ENCODE measurements around the gene ITPKB. TPM values are rescaled to one million over a fixed set of nuclear protein-coding genes. Genes with fewer than 3 reads are reported as not detected.
A peak's percentile ranks its signal among the peaks of the same experiment; 100 is the strongest.

Gene ITPKB
- total and polyA plus RNA-seq, 5 donors: 9.6 to 15.4 (median 9.9) TPM

DNA sequence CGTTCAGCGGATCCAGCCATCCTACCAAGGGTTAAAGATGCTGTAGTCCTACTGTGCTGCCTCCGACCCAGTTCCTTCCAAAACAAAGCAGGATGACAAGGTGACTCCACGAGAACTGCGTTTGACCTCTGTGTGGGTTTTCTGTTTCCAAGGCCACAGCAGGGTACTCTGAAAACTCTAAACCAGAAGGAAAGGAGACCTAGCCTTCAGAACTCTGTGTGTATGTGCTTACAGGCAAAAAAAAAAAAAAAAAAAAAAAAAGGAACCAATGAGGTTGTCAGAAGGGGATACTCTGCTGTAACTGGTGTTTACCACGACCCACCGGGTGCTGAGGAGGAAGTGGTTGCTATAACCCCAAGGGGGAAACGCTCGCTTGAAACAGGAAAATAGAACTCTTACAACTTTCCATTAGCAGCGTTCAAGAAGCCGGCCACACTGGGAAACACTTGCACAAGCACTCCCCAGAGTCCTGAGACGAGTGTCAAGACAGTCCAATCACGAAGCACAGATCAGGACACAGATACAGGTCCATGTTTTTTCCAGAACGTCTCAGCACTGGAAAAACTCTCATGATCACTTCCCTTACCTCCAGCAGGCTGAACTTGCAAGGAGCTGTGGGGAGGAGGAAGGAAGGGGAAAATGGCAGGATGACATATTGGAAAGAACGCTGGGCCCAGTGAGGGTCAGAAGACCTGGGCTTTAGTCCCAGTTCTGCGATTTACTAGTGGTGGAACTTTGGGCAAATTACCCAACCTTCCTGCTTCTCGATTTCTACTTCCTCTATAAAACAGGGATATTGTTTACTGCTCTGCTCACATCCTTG lies 64.0 kb downstream of the ITPKB start:
- Histone ChIP-seq H3K4me1 (ENCODE audit: control insufficient read depth, insufficient read depth, low read length) (peaks cover 42% of the 10 kb centered on the region), H3K27ac (ENCODE audit: low read length) (peak overlapping the region; percentile 95), H3K4me3 (ENCODE audit: low read length) (no peak overlapping the region), H3K27me3 (ENCODE audit: control insufficient read depth, insufficient read depth) (no peaks in the 10 kb centered on the region), H3K9me3 (ENCODE audit: control insufficient read depth, low read length) (no peaks in the 10 kb centered on the region)
- 33% methylated on average over 17 of the region's 17 CpGs for WGBS
- ATAC-seq (peak; percentile 24 to 51), DNase-seq (peak in 2 of 3 donors; percentile 53 to 79)
- intact Hi-C loops (cut with DNase I): no loop called here

DNA sequence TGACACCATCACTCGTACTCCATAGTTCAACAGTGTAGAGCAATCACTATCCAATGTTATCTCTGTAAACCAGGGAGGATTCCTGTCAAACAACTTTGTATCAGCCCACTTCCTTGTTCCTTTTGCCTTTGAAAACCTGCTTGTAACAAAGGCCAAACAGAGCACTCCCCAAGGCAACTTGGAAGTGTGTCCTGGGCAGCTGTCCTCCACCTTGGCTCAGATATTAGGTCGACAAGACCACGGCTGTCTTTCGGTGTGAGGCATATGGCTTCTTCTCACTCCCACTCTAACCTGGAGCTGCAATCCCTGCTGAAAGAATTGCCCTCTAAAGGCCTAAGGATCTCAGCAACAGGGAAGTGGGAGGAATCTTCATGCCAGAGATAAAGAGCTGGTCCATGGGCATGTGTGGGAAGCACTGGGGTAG lies 66.7 kb downstream of the ITPKB start:
- no peaks in the 10 kb centered on the region for H3K9me3 ChIP-seq (ENCODE audit: control insufficient read depth, low read length)
- H3K27me3 ChIP-seq (ENCODE audit: control insufficient read depth, insufficient read depth): no peaks in the 10 kb centered on the region
- DNase-seq: no peak
- intact Hi-C loops (cut with DNase I): no loop called here
- peak overlapping the region; percentile 56 for H3K27ac ChIP-seq (ENCODE audit: low read length)
- no peak for ATAC-seq
- WGBS: 40% methylated on average over 4 of the region's 4 CpGs
- H3K4me3 ChIP-seq (ENCODE audit: low read length): no peak overlapping the region
- peaks cover 37% of the 10 kb centered on the region for H3K4me1 ChIP-seq (ENCODE audit: control insufficient read depth, insufficient read depth, low read length)

DNA sequence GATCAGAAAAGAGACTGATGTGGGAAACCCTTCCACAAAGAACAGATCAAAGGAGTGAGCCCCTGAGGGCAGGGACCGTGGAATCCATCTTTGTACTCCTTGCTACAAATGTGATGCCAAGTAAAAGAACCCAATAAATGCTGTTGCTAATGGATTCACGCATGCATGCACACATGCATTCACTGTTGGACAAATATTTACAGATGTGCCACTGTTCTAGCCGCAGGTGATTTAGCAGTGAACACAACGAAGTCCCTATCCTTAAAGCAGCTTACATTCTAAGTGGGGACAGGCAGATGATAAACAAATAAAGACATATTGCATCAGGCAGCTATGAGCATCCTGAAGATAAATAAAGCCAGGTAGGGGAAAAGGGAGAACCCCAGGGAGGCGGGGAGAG lies 67.8 kb downstream of the ITPKB start:
- 92% methylated on average over 5 of the region's 5 CpGs for WGBS
- Histone ChIP-seq H3K27me3 (ENCODE audit: control insufficient read depth, insufficient read depth) (no peaks in the 10 kb centered on the region), H3K27ac (ENCODE audit: low read length) (peak overlapping the region; percentile 48), H3K9me3 (ENCODE audit: control insufficient read depth, low read length) (no peaks in the 10 kb centered on the region), H3K4me3 (ENCODE audit: low read length) (no peak overlapping the region), H3K4me1 (ENCODE audit: control insufficient read depth, insufficient read depth, low read length) (peaks cover 40% of the 10 kb centered on the region)
- intact Hi-C loops (cut with DNase I): no loop called here
- ATAC-seq (no peak), DNase-seq (no peak)

GRCh38 chr1:226670073-226670472 lies 69.0 kb downstream of the ITPKB start:
- 72% methylated on average over 7 of the region's 7 CpGs for WGBS
- intact Hi-C loops (cut with DNase I): no loop called here
- Histone ChIP-seq H3K27me3 (ENCODE audit: control insufficient read depth, insufficient read depth) (no peaks in the 10 kb centered on the region), H3K4me1 (ENCODE audit: control insufficient read depth, insufficient read depth, low read length) (peaks cover 35% of the 10 kb centered on the region), H3K27ac (ENCODE audit: low read length) (peak overlapping the region; percentile 17), H3K4me3 (ENCODE audit: low read length) (no peak overlapping the region), H3K9me3 (ENCODE audit: control insufficient read depth, low read length) (no peaks in the 10 kb centered on the region)
- ATAC-seq (no peak), DNase-seq (no peak)

GRCh38 chr1:226668173-226668560 lies 70.9 kb downstream of the ITPKB start:
- peak in 1 of 3 donors; percentile 39 for DNase-seq
- 52% methylated on average over 5 of the region's 5 CpGs for WGBS
- no peak overlapping the region for H3K27ac ChIP-seq (ENCODE audit: low read length)

GRCh38 chr1:226666692-226667091 lies 72.4 kb downstream of the ITPKB start:
- intact Hi-C loops (cut with DNase I): no loop called here
- Histone ChIP-seq H3K27me3 (ENCODE audit: control insufficient read depth, insufficient read depth) (no peaks in the 10 kb centered on the region), H3K9me3 (ENCODE audit: control insufficient read depth, low read length) (no peaks in the 10 kb centered on the region), H3K4me1 (ENCODE audit: control insufficient read depth, insufficient read depth, low read length) (peaks cover 47% of the 10 kb centered on the region), H3K27ac (ENCODE audit: low read length) (peak overlapping the region; percentile 5), H3K4me3 (ENCODE audit: low read length) (no peak overlapping the region)
- ATAC-seq (no peak), DNase-seq (no peak)
- 87% methylated on average over 4 of the region's 4 CpGs for WGBS

More at GRCh38 chr1:226668173-226668560, 70.9 kb downstream of the ITPKB start:
- Histone ChIP-seq H3K4me3 (ENCODE audit: low read length) (no peak overlapping the region), H3K9me3 (ENCODE audit: control insufficient read depth, low read length) (no peaks in the 10 kb centered on the region), H3K4me1 (ENCODE audit: control insufficient read depth, insufficient read depth, low read length) (peaks cover 45% of the 10 kb centered on the region), H3K27me3 (ENCODE audit: control insufficient read depth, insufficient read depth) (no peaks in the 10 kb centered on the region)
- intact Hi-C loops (cut with DNase I): no loop called here
- no peak for ATAC-seq

DNA sequence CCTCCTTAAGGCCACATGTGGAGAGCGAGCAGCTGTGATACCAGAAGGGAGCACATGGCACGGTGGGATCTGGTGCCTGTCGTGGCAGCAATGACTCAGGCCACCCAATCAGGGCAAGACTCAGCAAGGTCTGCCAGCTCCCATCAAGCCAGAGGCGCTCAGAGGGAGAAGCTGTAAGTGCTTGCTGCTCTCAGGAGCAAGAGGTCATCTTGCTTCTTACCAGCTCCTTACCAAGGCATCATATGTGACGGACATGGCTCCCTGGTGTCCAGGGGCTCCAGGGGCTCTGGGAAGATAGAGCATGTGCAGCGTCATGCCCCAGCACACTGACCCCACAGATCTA lies 72.9 kb downstream of the ITPKB start:
- H3K9me3 ChIP-seq (ENCODE audit: control insufficient read depth, low read length): no peaks in the 10 kb centered on the region
- DNase-seq (peak in 1 of 3 donors; percentile 17), ATAC-seq (no peak)
- intact Hi-C loops (cut with DNase I): no loop called here
- no peaks in the 10 kb centered on the region for H3K27me3 ChIP-seq (ENCODE audit: control insufficient read depth, insufficient read depth)
- H3K4me1 ChIP-seq (ENCODE audit: control insufficient read depth, insufficient read depth, low read length): peaks cover 52% of the 10 kb centered on the region
- 91% methylated on average over 6 of the region's 6 CpGs for WGBS
- no peak overlapping the region for H3K4me3 ChIP-seq (ENCODE audit: low read length)
- H3K27ac ChIP-seq (ENCODE audit: low read length): no peak overlapping the region

DNA sequence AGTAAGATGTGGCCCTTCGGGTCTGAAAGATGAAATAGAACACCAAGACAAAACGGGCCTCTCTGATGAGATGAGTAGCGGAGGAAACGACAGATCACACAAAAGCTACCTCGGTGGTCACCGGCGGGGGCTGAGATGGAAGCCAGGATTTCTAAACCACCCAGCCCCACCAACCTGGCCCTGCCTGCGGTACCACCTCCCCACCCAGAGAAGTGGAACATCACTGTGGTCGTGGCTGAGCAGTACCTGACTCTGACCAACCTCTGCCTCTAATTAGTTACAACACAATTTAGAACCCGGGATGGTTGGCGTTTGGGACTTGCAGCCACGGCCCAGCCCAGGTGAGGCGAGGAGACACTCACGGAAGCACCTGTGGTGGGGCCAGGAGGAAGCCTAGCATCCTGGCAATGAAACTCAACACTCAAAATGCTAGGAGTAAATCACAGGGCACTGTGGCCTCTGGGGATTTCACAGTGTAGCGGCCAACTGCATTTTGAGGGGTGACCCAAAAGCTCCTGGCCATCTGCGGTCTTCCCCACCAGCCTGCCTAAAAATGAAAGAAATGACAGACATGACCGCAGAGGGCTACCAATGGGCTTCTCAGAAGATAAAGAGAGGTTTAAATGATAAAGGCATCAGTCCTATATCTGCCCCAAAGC lies 73.4 kb downstream of the ITPKB start:
- Histone ChIP-seq H3K27ac (ENCODE audit: low read length) (peak overlapping the region; percentile 83), H3K27me3 (ENCODE audit: control insufficient read depth, insufficient read depth) (no peaks in the 10 kb centered on the region), H3K4me3 (ENCODE audit: low read length) (no peak overlapping the region), H3K9me3 (ENCODE audit: control insufficient read depth, low read length) (no peaks in the 10 kb centered on the region), H3K4me1 (ENCODE audit: control insufficient read depth, insufficient read depth, low read length) (peaks cover 57% of the 10 kb centered on the region)
- WGBS: 89% methylated on average over 17 of the region's 17 CpGs
- intact Hi-C loops (cut with DNase I): no loop called here
- DNase-seq (peak in 1 of 3 donors; percentile 36), ATAC-seq (no peak)

- WGBS: 33% methylated on average over 15 of the region's 15 CpGs
- no peak overlapping the region for H3K4me3 ChIP-seq (ENCODE audit: low read length)
- ATAC-seq: peak; percentile 36 to 62
These were observed 74.5 kb downstream of the ITPKB start for GRCh38 chr1:226664413-226665101.

DNA sequence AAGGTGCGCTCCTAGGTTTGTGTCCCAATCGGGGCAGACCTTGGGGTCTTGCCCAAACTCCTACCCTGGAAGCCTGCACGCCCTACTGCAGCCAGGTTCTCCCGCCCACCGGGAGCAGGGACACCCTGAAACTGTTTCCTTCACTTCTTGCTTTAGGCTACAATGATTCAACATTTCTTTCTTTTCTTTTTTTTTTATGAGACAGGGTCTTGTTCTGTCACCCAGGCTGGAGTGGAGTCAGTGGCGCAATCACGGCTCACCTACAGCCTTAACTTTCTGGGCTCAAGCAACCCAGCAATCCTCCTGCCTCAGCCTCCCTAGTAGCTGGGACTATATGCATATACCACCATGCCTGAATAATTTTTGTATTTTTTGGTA lies 75.8 kb downstream of the ITPKB start:
- ATAC-seq (no peak), DNase-seq (no peak)
- H3K4me1 ChIP-seq (ENCODE audit: control insufficient read depth, insufficient read depth, low read length): peaks cover 75% of the 10 kb centered on the region
- H3K27ac ChIP-seq (ENCODE audit: low read length): peak overlapping the region; percentile 89
- H3K4me3 ChIP-seq (ENCODE audit: low read length): no peak overlapping the region
- H3K27me3 ChIP-seq (ENCODE audit: control insufficient read depth, insufficient read depth): no peaks in the 10 kb centered on the region
- H3K9me3 ChIP-seq (ENCODE audit: control insufficient read depth, low read length): no peaks in the 10 kb centered on the region
- intact Hi-C loops (cut with DNase I): loop anchor here in 1 of 4 donors (5.0 kb wide), 1 partner anchor 44 kb away; no protein-coding TSS in a partner anchor
- 80% methylated on average over 7 of the region's 7 CpGs for WGBS

More at GRCh38 chr1:226664413-226665101, 74.5 kb downstream of the ITPKB start:
- Histone ChIP-seq H3K27ac (ENCODE audit: low read length) (peak overlapping the region; percentile 89), H3K9me3 (ENCODE audit: control insufficient read depth, low read length) (no peaks in the 10 kb centered on the region), H3K27me3 (ENCODE audit: control insufficient read depth, insufficient read depth) (no peaks in the 10 kb centered on the region), H3K4me1 (ENCODE audit: control insufficient read depth, insufficient read depth, low read length) (peaks cover 65% of the 10 kb centered on the region)
- intact Hi-C loops (cut with DNase I): loop anchor here in 1 of 4 donors (5.0 kb wide), 1 partner anchor 43 kb away; no protein-coding TSS in a partner anchor
- DNase-seq: peak in 2 of 3 donors; percentile 61 to 77

All from right cardiac atrium (tissue), 5 donors.